Melanocyte of skin (primary cell): ENCODE data around the gene PLD1. TPM values are rescaled to one million over a fixed set of nuclear protein-coding genes. Genes with fewer than 3 reads are reported as not detected.

Source experiments
- total RNA-seq, 2 donors: library from RNA; depleted of rRNA; stranded (reverse); fragments of >200 nt; gene quantifications; 2 replicates each; pipeline ENCODE4 v1.2.3, GENCODE V29; 2012

The PLD1 gene, protein sequence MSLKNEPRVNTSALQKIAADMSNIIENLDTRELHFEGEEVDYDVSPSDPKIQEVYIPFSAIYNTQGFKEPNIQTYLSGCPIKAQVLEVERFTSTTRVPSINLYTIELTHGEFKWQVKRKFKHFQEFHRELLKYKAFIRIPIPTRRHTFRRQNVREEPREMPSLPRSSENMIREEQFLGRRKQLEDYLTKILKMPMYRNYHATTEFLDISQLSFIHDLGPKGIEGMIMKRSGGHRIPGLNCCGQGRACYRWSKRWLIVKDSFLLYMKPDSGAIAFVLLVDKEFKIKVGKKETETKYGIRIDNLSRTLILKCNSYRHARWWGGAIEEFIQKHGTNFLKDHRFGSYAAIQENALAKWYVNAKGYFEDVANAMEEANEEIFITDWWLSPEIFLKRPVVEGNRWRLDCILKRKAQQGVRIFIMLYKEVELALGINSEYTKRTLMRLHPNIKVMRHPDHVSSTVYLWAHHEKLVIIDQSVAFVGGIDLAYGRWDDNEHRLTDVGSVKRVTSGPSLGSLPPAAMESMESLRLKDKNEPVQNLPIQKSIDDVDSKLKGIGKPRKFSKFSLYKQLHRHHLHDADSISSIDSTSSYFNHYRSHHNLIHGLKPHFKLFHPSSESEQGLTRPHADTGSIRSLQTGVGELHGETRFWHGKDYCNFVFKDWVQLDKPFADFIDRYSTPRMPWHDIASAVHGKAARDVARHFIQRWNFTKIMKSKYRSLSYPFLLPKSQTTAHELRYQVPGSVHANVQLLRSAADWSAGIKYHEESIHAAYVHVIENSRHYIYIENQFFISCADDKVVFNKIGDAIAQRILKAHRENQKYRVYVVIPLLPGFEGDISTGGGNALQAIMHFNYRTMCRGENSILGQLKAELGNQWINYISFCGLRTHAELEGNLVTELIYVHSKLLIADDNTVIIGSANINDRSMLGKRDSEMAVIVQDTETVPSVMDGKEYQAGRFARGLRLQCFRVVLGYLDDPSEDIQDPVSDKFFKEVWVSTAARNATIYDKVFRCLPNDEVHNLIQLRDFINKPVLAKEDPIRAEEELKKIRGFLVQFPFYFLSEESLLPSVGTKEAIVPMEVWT
- 10 to 100 TPM; 41.6 to 57.5 TPM for total RNA-seq

DNA sequence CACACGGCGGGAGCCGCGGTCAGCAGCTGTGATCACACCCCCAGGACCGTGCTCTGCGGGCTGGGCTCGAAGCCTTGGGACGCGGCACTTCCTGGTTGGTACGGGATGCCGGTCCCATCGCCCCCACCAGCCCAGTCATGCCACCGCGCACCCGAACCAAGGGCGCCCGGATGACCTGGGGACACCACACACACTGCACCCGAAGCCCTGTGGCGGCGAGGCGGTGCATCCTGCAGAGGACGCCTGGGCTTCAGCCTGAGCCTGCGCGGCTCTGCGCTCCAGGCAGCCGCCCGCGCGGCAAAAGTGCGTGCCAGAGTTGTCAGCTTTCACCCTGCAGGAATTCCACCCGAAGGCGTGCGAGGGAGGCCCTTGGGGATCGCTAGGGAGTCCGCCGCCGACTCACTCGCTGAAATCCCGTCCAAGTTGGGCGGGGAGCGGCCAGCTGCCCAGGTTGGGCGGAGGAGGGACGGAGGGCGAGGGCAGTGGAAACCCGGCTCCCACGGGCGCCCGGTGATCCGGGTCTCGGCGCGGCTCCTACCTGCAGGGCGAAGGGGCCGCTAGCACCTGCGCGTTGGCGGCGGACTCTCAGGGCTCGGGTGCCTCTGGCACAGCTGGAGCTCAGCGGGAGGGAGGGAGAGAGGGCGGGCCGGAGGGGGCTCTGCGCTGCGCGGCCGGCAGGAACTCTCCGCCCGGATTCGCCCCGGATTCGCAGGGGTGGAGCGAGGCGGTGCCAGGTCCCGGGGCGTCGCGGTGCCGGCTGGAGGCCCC, at the start of gene PLD1:
Gene PLD1, minus strand, starts transcription at position 623 of the 768 bp plus-strand sequence. CDS start 72,432 bp downstream, outside the sequence.

DNA sequence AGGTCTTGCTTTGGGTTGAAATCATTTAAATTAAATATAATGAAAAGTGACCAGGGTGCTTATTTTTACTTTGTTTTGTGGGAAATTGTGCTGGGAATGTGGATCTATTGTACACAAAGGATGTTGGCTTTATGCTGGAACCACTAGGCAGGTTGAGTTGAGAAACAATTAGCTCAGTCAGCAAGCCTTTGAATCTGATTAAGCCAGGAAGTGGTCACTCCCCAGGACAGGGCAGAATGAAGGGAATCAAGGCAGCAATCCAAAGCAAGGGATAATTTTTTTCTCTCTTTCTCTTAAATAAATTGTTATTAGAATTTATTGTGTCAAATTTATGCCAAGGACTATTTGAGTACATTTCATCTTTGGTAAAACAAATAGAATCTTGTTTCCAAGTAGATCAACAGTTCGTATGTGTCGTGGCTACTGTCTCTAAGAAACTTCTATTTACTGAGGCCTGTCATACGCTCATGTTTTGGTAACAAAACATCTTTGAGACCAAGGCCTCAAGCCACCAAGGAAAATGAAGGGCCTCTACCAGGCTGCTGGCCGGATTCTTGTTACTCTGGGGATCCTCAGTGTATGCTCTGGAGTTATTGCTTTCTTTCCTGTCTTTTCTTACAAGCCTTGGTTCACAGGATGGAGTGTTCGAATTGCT, 32.7 kb upstream of the PLD1 start, which contains the start of gene TMEM212:
Gene TMEM212, plus strand, starts transcription at position 486 of the 655 bp plus-strand sequence. Its CDS starts 35 bp downstream, at position 521.

Other genes with a start within 250 kb of the PLD1 start
- gene TMEM212, start 32.9 kb upstream of the PLD1 start, total RNA-seq, result not detected
- gene FNDC3B, start 229.1 kb upstream of the PLD1 start, total RNA-seq, result 10 to 100 TPM; 47.1 to 48.0 TPM